ENCODE results near the gene IKBKE.

GRCh38 chr1:206541236-206541833 is 71.1 kb downstream of the IKBKE start:
- TF ChIP-seq, protein P1, sequence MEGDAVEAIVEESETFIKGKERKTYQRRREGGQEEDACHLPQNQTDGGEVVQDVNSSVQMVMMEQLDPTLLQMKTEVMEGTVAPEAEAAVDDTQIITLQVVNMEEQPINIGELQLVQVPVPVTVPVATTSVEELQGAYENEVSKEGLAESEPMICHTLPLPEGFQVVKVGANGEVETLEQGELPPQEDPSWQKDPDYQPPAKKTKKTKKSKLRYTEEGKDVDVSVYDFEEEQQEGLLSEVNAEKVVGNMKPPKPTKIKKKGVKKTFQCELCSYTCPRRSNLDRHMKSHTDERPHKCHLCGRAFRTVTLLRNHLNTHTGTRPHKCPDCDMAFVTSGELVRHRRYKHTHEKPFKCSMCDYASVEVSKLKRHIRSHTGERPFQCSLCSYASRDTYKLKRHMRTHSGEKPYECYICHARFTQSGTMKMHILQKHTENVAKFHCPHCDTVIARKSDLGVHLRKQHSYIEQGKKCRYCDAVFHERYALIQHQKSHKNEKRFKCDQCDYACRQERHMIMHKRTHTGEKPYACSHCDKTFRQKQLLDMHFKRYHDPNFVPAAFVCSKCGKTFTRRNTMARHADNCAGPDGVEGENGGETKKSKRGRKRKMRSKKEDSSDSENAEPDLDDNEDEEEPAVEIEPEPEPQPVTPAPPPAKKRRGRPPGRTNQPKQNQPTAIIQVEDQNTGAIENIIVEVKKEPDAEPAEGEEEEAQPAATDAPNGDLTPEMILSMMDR (conservative IDR thresholded peaks at IDR 0.05): no peak
- no peak for TF ChIP-seq ZFX (IDR thresholded peaks at IDR 0.05)
